ENCODE results near the gene DHRS12.

GRCh38 chr13:51834581-51835171 lies 30.7 kb upstream of the DHRS12 start:
- TF ChIP-seq CTCF (IDR thresholded peaks at IDR 0.05; ENCODE audit: low read length) (no peak), EZH2 (IDR thresholded peaks at IDR 0.05; ENCODE audit: borderline replicate concordance, low read length) (no peak)

All from OCI-LY1 (cell line).